MCF 10A (cell line): ENCODE measurements around the gene ZNF526. TPM values are rescaled to one million over a fixed set of nuclear protein-coding genes. Genes with fewer than 3 reads are reported as not detected.
A peak's percentile ranks its signal among the peaks of the same experiment; 100 is the strongest.

Experiments used
- BruUV-seq: library from RNA; stranded (reverse); fragments of 400-500 nt; replicated peaks from 2 replicates; lab custom pipeline; 2021; lab: Mats Ljungman, UMichigan
- CTCF ChIA-PET: fragments of 300-600 bp; sonication (Branson Sonifier 250); formaldehyde crosslinking; extraction: SDS; loops from one replicate; lab custom pipeline; 2021; ENCODE audit warnings: antibody characterized with exemption, inconsistent platforms; lab: Yijun Ruan, JAX
- POLR2A ChIA-PET: fragments of 300-600, 350-650 bp; sonication (Branson Sonifier 250); formaldehyde crosslinking; extraction: SDS; loops from one replicate; lab custom pipeline; 2020; ENCODE audit warnings: antibody characterized with exemption, inconsistent platforms; lab: Yijun Ruan, JAX
- DNase-seq: peaks from one replicate; pipeline ENCODE4 v3.0.0-alpha.2; 2018; ENCODE audit not compliant: unreplicated experiment
- H3K27ac Mint-ChIP-seq: one replicate; pipeline ENCODE4 v1.8.0; 2022; ENCODE audit warnings: mild to moderate bottlenecking, low read depth, mixed read lengths; ENCODE audit not compliant: unreplicated experiment
- H3K27me3 Mint-ChIP-seq: one replicate; pipeline ENCODE4 v1.8.0; 2022; ENCODE audit warnings: mixed read lengths; ENCODE audit not compliant: insufficient read depth, unreplicated experiment
- H3K36me3 Mint-ChIP-seq: one replicate; pipeline ENCODE4 v1.8.0; 2022; ENCODE audit warnings: mild to moderate bottlenecking, moderate library complexity, mixed read lengths; ENCODE audit not compliant: insufficient read depth, unreplicated experiment
- H3K4me1 Mint-ChIP-seq: one replicate; pipeline ENCODE4 v1.8.0; 2022; ENCODE audit warnings: mixed read lengths; ENCODE audit not compliant: insufficient read depth, unreplicated experiment
- H3K4me3 Mint-ChIP-seq: one replicate; pipeline ENCODE4 v1.8.0; 2022; ENCODE audit warnings: mild to moderate bottlenecking, moderate library complexity, mixed read lengths; ENCODE audit not compliant: unreplicated experiment
- H3K9me3 Mint-ChIP-seq: one replicate; pipeline ENCODE4 v1.8.0; 2022; ENCODE audit warnings: mixed read lengths; ENCODE audit not compliant: unreplicated experiment
- intact Hi-C: fragments of 100-400 bp; cut with micrococcal nuclease; formaldehyde crosslinking; loops from 2 replicates; pipeline ENCODE4 v1.14.1; 2022
- total RNA-seq: library from RNA; stranded (reverse); gene quantifications from 2 replicates; pipeline ENCODE4 v1.2.3, GENCODE V29; 2022
- TF ChIP-seq, protein P1 (sequence below): fragments of 200-600 bp; IDR thresholded peaks from one replicate; pipeline ENCODE4 v1.8.0; 2022; ENCODE audit warnings: antibody characterized with exemption, mild to moderate bottlenecking; ENCODE audit not compliant: unreplicated experiment

ZNF526 gene
- total RNA-seq, 1 experiment from 2014 or later = 12.3 TPM

DNA sequence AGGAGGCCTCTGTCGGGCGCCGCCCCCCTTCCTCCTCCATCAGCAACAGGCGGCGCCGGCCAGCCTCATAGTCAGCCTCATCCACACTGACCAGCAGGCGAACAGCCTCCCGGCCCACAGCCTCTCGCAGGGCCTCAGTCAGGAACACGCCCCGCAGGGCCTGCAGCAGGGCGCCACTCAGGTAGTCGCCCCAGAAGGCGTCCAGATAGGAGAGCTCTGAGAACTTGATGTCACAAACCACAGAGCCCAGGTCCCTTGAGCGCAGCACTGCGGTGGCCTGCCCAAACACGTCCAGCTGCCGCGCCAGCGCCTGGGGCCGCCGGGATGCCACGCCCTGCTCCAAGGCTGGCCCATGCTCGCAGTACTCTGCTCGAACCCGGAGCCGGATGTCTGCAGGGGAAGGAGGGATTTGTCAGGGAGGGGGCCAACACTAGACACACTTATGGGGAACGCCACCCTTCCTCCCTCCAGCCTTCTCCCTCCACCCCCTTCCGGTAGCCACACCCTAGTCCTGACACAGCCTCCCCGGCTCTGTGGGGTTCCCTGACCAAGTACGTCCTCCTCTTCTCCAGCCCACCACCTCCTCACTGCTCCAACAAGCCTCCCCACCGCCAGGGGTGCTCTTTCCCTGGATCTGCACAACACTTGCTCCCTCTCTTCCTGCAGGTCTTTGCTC lies 20.5 kb upstream of the ZNF526 start:
- H3K27ac Mint-ChIP-seq = peak overlapping the region; percentile 16
- POLR2A ChIA-PET = interaction anchor here (0.6 to 3.7 kb wide), 8 partner anchors 8 to 106 kb away, joined by 3 to 17 read pairs (median 3); partner anchors contain the start of gene DEDD2

DNA sequence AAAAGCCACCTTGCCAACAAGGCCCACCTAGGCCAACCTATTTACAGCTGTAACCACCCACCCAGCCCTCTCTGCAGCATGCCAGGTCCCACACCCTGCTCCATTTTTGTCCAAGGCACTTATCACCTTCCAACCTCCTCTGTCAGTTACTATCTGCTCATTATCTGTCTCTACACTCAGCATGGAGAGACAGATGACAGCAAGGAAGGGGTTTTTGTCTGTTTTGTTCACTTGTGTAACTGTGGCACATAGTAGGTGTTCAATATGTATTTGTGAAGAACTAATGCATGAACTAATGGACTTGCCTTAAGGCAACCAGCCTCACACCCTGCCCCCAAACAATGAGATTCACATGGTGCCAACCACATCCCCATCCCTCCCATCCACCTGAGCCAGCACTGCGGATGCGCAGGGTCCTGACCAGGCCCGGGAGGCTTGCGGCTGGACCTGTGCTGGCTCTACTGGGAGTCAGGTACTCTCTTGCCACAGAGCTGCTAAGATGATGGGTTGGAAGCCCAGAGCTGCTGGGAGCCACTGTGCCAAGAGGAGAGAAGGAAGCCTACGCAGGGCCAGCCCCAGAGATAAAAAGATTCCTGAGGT lies 19.9 kb upstream of the ZNF526 start:
- TF ChIP-seq, protein P1, sequence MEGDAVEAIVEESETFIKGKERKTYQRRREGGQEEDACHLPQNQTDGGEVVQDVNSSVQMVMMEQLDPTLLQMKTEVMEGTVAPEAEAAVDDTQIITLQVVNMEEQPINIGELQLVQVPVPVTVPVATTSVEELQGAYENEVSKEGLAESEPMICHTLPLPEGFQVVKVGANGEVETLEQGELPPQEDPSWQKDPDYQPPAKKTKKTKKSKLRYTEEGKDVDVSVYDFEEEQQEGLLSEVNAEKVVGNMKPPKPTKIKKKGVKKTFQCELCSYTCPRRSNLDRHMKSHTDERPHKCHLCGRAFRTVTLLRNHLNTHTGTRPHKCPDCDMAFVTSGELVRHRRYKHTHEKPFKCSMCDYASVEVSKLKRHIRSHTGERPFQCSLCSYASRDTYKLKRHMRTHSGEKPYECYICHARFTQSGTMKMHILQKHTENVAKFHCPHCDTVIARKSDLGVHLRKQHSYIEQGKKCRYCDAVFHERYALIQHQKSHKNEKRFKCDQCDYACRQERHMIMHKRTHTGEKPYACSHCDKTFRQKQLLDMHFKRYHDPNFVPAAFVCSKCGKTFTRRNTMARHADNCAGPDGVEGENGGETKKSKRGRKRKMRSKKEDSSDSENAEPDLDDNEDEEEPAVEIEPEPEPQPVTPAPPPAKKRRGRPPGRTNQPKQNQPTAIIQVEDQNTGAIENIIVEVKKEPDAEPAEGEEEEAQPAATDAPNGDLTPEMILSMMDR = no peak
- H3K36me3 Mint-ChIP-seq = peaks cover 67% of the 10 kb centered on the region
- peaks cover 34% of the 10 kb centered on the region for H3K4me1 Mint-ChIP-seq
- ChIA-PET CTCF (interaction anchor here (0.6 to 0.9 kb wide), 3 partner anchors 9 to 205 kb away, joined by 3 to 4 read pairs (median 4); no protein-coding TSS in a partner anchor), POLR2A (interaction anchor here (0.7 to 3.7 kb wide), 4 partner anchors 8 to 67 kb away, joined by 3 to 17 read pairs (median 3); partner anchors contain the start of gene DEDD2)
- peak overlapping the region; percentile 16 for H3K27ac Mint-ChIP-seq
- no peak for DNase-seq
- intact Hi-C loops = no loop called here
- H3K27me3 Mint-ChIP-seq = no peaks in the 10 kb centered on the region
- H3K4me3 Mint-ChIP-seq = peak overlapping the region; percentile 10
- no TSS peak for BruUV-seq
- H3K9me3 Mint-ChIP-seq = no peaks in the 10 kb centered on the region

More for the DNA sequence above, 20.5 kb upstream of the ZNF526 start:
- peaks cover under 1% of the 10 kb centered on the region for H3K9me3 Mint-ChIP-seq
- intact Hi-C loops = no loop called here
- CTCF ChIA-PET = interaction anchor here (1.1 kb wide), 1 partner anchor 16 kb away, joined by 3 read pairs; no protein-coding TSS in a partner anchor
- H3K36me3 Mint-ChIP-seq = peaks cover 61% of the 10 kb centered on the region
- BruUV-seq = no TSS peak
- no peaks in the 10 kb centered on the region for H3K27me3 Mint-ChIP-seq
- TF ChIP-seq, protein P1 = peak; percentile 13
- H3K4me1 Mint-ChIP-seq = peaks cover 34% of the 10 kb centered on the region
- H3K4me3 Mint-ChIP-seq = peak overlapping the region; percentile 10
- DNase-seq = peak; percentile 78

DNA sequence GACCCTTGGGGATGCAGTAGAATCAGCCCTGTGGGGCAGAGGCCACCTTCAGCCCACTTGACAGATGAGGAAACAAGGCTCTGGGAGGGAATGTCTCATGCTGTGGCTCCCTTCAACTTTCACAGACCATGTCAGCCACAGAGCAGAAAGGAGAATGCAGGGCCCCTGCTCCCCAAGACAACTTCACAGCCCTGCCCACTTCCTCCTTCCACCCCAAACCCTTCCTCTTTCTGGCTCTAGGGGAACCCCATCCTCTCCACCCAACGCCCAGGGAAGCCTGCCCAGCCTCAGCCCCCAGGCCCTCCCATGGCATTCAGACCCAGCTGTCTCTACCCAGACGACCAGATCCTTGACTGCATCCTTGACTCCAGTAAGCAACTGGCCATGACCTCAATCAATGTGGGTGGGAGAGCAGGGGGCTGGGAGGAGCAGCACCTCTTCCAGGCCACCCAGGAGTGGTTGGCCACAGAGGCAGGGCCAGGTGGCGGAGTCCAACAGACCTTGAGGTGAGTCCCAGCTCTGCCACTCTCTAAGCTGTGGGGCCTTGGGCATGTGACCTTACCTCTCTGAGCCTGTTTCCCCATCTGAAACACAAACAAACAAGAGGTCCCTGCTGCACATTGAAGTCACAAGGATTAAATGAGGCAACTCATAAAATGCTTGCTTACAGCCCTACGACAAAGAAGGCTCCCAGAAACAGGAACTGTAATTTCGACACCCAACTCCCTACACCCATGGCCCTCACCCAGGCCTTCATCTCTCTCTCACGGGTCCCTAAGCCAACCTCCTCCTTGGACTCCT lies 18.4 kb upstream of the ZNF526 start:
- DNase-seq = no peak
- Mint-ChIP-seq H3K4me1 (peaks cover 42% of the 10 kb centered on the region), H3K4me3 (no peak overlapping the region), H3K27ac (peak overlapping the region; percentile 1), H3K36me3 (peaks cover 76% of the 10 kb centered on the region), H3K9me3 (no peaks in the 10 kb centered on the region), H3K27me3 (no peaks in the 10 kb centered on the region)
- BruUV-seq = no TSS peak
- TF ChIP-seq, protein P1 = no peak
- POLR2A ChIA-PET = interaction anchor here (1.0 to 1.3 kb wide), 3 partner anchors 14 to 126 kb away, joined by 3 to 4 read pairs (median 3); partner anchors contain the start of gene ZNF574
- CTCF ChIA-PET = interaction anchor here (0.6 to 0.8 kb wide), 2 partner anchors 78 to 91 kb away, joined by 3 read pairs; no protein-coding TSS in a partner anchor
- intact Hi-C loops = no loop called here
